Stimulated activated CD4-positive, alpha-beta T cell treated with anti-CD3 and anti-CD28 coated beads, Interleukin-1b, Interleukin-23, amount 100 ng/mL, for 4 hours (primary cell): ENCODE results near the gene GAS2.

Experiments
- DNase-seq, 2 donors: peaks; one replicate each; pipeline ENCODE4 v3.0.0-alpha.2; 2020; ENCODE audit warnings: low read depth in 2 of 2

The GAS2 gene

DNA sequence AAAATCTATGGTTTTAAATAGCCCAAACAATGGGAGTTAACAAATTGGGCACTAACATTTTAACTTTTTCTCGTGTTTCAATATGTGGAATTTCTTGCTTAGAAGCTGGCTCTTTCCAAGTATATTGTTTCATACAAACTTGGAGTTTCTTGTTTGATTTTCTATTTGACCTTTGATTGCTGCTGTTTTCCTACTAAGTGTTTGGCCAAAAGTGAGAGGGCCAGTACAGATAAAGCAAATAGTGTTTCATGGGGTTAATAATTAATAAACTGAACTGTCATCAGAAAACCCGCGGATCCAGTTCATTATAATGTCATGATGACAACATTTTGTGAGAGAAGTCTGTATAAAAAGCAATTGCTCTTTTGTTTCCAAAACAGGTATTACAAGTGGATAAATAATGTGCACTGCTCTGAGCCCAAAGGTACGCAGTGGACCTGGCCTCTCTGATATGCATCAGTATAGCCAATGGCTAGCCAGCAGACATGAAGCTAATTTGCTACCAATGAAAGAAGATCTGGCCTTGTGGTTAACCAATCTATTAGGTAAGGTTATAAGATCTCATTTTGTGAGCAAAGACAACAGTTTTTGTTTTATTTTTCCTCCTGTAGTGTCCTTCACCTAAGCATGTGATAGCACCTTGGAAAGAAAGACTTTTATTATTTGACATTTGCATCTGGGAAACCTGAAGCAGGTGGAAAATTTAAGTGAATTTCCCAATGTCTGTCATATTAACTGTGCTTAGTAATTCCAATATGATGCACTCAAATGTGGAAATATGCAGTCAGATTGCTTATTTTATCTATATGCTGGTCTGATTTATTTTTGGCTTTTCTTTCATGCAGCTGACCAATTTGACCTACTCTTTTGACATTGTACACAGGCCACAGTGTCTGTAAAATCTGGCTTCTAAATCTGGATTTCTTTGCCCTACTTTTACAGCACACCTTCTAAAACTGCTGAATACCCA, 8.3 kb downstream of the GAS2 start:
- DNase-seq: no peak

- DNase-seq: no peak
Measured at GRCh38 chr11:22677153-22677903, 10.9 kb downstream of the GAS2 start.

- no peak for DNase-seq
Measured at GRCh38 chr11:22680628-22681027, 14.2 kb downstream of the GAS2 start.

DNA sequence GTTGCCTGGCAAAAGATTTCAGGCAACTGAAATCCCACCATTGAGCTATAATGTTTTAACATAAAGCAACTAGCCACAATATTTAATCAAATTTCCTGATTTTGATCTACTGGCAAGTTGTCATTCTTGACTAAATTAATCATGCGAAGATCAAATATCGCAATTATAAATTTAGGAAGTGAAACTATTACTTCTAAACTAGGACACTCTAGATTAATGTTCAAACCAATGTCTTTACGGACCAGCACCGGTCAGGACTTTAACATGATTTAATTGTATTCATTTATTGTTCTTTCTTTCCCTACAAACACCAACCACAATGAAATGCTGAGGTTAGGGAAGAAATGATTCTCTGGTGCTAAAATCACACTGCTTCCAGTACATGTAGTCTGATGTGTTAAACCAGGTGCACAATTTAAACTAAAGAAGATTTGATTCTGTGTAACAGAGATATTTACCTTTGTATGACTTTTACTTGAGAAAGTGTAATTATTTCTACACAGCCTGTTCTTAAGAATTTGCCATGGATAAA, 14.9 kb downstream of the GAS2 start:
- DNase-seq: no peak

DNA sequence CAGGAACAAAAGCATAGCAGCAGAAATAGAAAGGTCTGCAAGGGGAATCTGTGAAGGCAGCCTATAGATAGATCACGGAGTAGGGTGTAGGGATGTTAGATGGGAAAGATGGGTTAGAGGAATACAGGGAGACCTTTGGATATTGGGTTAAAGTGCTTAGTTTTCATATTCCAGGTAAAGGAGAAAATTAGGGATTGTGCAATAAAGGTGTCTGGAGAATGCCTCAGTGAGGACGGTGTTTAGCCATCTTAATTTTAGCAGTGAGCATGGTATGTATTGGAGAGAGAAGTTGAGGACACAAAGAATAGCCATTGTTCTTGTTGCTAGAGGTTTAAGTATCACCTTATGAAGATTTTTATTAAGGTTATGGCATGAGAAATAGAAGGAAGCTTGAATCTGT, 17.7 kb downstream of the GAS2 start:
- DNase-seq: no peak

GRCh38 chr11:22685111-22685510, 18.7 kb downstream of the GAS2 start:
- DNase-seq: no peak

DNA sequence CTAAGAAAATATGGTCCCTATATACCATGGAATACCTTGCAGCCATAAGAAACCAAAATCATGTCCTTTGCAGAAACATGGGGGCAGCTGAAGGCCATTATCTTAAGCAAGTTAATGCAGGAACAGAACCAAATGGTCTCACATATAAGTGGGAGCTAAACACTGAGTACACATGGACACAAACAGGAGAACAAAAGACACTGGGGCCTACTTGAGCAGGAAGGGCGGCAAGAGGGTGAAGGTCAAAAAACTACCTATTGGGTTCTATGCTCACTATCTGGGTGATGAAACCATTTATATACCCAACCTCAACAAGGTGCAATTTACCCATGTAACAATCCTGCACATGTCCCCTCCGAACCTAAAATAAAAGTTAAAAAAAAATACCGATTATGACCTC, 22.5 kb downstream of the GAS2 start:
- DNase-seq: no peak

GRCh38 chr11:22690257-22690656, 23.8 kb downstream of the GAS2 start:
- DNase-seq: no peak

GRCh38 chr11:22690871-22691270, 24.5 kb downstream of the GAS2 start:
- peak in 1 of 2 donors; percentile 8 for DNase-seq

- no peak for DNase-seq
Measured at GRCh38 chr11:22699388-22699787, 33.0 kb downstream of the GAS2 start.

DNA sequence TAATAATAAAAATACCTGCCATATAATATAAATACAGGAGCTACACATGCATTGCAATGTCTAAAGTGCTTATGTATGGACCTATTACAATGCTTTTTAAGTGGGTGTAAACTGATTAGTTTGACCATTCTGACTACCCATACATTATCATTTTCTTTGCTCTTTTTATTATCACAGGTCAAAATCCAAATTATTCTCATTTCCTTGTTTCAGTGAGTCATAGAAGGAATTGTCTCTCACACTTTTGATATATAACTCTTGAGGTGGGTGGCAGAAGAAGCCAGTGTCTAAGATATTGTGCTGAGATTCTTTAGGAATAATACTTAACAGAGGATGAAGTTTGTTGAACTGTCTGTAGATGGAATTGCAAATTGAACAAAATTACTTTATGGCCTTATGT, 35.6 kb downstream of the GAS2 start:
- no peak for DNase-seq

- DNase-seq: no peak
Measured at GRCh38 chr11:22703040-22703439, 36.6 kb downstream of the GAS2 start.

DNA sequence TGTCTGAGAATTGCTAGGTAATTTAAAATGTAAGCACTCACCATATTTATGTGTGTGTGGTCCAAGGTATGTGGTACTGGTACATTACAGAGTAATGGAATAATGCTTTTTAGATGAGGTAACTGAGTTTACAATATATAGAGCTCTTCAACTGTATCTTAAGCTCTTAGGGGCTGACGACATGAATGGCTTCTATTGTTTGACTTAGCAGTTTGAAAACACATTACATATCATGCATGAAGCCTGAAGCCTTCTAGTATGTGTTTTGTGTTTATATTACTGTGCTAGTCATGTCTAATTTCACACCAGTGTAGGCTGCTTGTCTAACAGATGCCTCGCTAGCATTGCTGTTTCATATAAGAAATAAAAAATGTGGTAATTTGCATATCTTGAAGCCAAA, 37.2 kb downstream of the GAS2 start:
- DNase-seq: no peak

GRCh38 chr11:22707119-22707899, 40.9 kb downstream of the GAS2 start:
- no peak for DNase-seq

- no peak for DNase-seq
Measured at GRCh38 chr11:22711071-22711770, 44.8 kb downstream of the GAS2 start.

- no peak for DNase-seq
Measured at GRCh38 chr11:22711880-22712279, 45.5 kb downstream of the GAS2 start.

DNA sequence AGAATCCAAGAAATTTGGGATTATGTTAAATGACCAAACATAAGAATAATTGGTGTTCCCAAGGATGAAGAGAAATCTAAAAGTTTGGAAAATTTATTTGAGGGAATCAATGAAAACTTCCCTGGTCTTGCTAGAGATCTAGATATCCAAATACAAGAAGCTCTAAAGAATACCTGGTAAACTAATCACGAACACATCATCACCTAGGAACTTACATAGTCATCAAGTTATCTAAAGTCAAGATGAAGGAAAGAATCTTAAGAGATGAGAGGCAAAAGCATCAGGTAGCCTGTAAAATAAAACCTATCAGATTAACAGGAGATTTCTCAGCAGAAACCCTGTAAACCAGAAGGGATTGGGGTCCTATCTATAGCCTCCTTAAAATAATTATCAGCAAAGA, 46.9 kb downstream of the GAS2 start:
- DNase-seq: no peak

DNA sequence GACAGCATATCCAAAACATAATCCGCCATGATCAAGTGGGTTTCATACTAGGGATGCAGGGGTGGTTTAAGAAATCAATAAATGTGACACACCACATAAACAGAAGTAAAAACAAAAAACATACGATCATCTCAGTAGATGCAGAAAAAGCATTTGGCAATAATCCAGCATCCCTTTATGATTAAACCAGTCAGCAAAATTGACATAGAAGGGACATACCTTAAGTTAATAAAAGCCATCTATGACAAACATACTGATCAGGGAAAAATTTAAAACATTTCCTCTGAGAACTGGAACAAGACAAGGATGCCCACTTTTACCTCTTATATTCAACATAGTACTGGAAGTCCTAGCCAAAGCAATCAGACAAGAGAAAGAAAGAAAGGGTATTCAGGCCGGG, 49.6 kb downstream of the GAS2 start:
- DNase-seq: no peak

DNA sequence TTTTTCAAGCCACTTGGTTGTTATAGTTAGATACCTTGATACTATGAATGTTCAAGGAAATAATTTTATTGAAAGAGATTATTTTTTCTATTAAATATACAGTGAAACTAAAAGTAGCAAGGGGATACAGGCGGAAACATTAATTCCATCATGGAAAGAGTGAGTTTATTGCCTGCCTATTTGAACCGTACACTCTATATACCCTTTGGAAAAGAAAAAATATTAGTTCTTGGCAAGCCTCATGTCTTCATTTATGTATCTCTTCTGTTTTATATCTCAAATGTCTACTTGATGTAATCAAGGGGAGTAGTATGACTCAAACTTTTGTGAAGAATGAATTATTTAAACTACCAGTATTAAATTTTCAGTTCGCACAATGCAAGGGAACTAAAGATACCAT, 54.0 kb downstream of the GAS2 start:
- DNase-seq: no peak

- no peak for DNase-seq
Measured at GRCh38 chr11:22723274-22723673, 56.9 kb downstream of the GAS2 start.

GRCh38 chr11:22725079-22725478, 58.7 kb downstream of the GAS2 start:
- no peak for DNase-seq
